Upper lobe of left lung (tissue), 4 donors: ENCODE data around the gene NHLRC1.

Source experiments
- CTCF ChIP-seq, 6 experiments: fragments of 450-650 bp in 4 of 6; fragments of 200-600 bp in 2 of 6; sonication (generic) in 2 of 6; IDR thresholded peaks; one replicate each; pipeline ENCODE4 v1.5.1; 2016 to 2019; ENCODE audit warnings: antibody characterized with exemption in 6 of 6
- POLR2AphosphoS5 ChIP-seq, 2 donors: sonication (generic); formaldehyde crosslinking; IDR thresholded peaks; one replicate each; pipeline ENCODE4 v1.5.1; 2017; ENCODE audit warnings: antibody characterized with exemption in 2 of 2

- TF ChIP-seq POLR2AphosphoS5 (IDR thresholded peaks at IDR 0.05) (no peak), CTCF (IDR thresholded peaks at IDR 0.05) (no peak)
These were observed 41.3 kb downstream of the NHLRC1 start for GRCh38 chr6:18081025-18081668.
